Measurements from ENCODE around the gene A1BG. TPM values are rescaled to one million over a fixed set of nuclear protein-coding genes. Genes with fewer than 3 reads are reported as not detected.
A peak's percentile ranks its signal among the peaks of the same experiment; 100 is the strongest.

The A1BG gene
- polyA plus RNA-seq, 6 donors from 2014 or later: 30.6 to 68.3 (median 50.9) TPM

DNA sequence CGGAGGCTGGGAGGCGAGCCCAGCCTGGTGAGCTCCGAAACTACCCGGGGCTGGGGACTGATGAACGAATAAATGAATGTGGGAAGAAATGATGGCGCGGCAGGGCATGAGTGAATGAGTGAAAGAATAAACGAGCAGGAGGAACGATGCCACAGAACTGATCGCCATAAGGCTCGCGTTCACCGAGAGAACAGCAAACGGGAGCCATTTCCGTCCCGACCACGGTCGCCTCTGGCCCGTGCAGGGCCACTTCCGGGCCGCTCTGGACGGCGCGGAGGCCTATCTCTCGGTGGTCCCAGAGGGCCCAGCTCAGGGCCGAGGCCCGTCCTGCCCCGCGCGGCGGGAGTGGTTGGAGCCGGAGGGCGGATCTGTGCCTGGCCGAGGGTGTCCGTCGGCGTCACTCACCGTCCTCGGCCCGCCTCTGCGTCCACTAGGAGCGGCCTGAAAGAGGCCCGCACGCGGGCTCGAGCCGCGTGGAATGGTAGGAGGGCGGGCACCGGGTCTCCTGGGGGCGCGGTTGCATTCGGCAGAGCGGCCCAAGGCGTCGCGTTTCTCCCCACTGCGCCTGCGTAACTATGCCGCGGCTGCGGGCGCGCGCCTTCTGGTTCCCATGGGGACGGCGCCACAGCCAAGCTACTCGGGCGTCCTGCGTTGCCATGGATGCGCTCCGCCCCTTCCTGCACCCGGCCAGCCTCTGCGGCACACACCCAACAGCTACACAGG lies 9.1 kb upstream of the A1BG start, which contains the start of gene ZNF497:
ZNF497 (minus strand) TSS at position 480 of the 723 bp plus-strand sequence. CDS start 5,116 bp downstream, outside the sequence.
- no peaks in the 10 kb centered on the region for H3K9me3 Mint-ChIP-seq
- H3K27me3 Mint-ChIP-seq: peaks cover 0 to 4% (median 0%) of the 10 kb centered on the region in 3 donors
- DNase-seq: peak; percentile 97
- H3K4me3 Mint-ChIP-seq: peak within 1 kb of the TSS; percentile 91 to 97 (median 95)
- H3K4me1 Mint-ChIP-seq: peaks cover 15 to 35% (median 18%) of the 10 kb centered on the region in 3 donors
- H3K27ac Mint-ChIP-seq: peak within 1 kb of the TSS; percentile 91 to 98 (median 96)
- no peaks in the 10 kb centered on the region for H3K36me3 Mint-ChIP-seq
- peak; percentile 82 for ATAC-seq (ENCODE audit: low read depth in 2 of 2)

DNA sequence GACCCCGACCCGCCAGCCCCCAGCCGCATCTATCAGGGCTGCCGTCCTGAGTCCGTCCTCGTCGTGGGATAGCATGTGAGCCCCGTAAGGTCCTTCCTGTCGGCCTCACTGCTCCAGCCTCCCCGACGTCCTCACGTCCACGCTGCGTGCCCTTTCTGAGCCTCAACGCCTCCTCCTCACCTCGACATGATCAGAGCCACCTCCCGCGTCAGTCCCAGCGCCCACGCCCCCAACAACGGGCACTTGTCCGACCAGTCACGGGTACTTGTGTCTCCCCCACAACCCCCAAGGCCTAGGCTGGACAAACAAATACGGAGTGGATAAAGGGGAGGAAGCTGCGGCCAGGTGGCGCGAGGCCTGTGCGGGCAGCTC lies 8.6 kb upstream of the A1BG start:
- Mint-ChIP-seq H3K4me3 (peak overlapping the region; percentile 91 to 97 (median 95)), H3K36me3 (no peaks in the 10 kb centered on the region), H3K27me3 (peaks cover 0 to 4% (median 0%) of the 10 kb centered on the region in 3 donors), H3K27ac (peak overlapping the region; percentile 90 to 98 (median 96)), H3K4me1 (peaks cover 15 to 37% (median 18%) of the 10 kb centered on the region in 3 donors), H3K9me3 (no peaks in the 10 kb centered on the region)
- no peak for ATAC-seq (ENCODE audit: low read depth in 2 of 2)
- no peak for DNase-seq

DNA sequence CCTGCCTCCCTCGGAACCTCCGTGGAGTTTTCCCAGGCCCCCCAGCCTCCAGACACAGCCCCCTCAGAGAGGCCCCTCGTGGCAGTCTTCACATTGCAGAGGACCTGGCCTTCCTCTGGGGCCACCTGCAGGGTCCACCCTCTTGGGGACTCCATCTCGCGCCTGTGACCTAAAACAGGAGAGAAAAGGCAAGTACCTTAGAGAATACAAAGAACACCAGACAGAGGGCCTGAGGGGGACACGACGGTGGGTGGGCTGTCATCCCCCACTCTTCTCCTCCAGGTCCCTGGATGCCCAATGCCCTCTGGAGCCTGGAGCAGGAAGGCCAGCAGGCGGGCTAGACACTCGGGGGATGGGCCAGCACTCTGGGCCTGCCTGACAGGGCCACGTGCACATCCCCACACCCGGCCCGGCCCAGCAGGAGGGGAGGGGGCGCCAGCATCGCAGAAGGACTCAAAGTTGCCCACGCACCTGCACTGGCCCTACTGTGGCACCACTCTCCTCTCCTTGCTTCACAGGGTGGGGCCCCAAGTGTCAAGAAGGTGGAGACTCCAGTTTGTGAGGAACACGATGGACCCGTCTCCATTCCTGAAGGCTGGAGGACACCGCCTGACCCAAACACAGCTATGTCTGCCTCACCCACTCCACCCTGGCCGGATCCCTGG lies 4.3 kb upstream of the A1BG start:
- H3K36me3 Mint-ChIP-seq: no peaks in the 10 kb centered on the region
- H3K9me3 Mint-ChIP-seq: no peaks in the 10 kb centered on the region
- peaks cover 7 to 18% (median 14%) of the 10 kb centered on the region in 3 donors for H3K4me1 Mint-ChIP-seq
- DNase-seq (no peak), ATAC-seq (ENCODE audit: low read depth in 2 of 2) (no peak)
- peaks cover 0 to 4% (median 0%) of the 10 kb centered on the region in 3 donors for H3K27me3 Mint-ChIP-seq
- peak overlapping the region in 7 of 8 donors; percentile 16 to 51 (median 32) for H3K4me3 Mint-ChIP-seq
- no peak overlapping the region for H3K27ac Mint-ChIP-seq

DNA sequence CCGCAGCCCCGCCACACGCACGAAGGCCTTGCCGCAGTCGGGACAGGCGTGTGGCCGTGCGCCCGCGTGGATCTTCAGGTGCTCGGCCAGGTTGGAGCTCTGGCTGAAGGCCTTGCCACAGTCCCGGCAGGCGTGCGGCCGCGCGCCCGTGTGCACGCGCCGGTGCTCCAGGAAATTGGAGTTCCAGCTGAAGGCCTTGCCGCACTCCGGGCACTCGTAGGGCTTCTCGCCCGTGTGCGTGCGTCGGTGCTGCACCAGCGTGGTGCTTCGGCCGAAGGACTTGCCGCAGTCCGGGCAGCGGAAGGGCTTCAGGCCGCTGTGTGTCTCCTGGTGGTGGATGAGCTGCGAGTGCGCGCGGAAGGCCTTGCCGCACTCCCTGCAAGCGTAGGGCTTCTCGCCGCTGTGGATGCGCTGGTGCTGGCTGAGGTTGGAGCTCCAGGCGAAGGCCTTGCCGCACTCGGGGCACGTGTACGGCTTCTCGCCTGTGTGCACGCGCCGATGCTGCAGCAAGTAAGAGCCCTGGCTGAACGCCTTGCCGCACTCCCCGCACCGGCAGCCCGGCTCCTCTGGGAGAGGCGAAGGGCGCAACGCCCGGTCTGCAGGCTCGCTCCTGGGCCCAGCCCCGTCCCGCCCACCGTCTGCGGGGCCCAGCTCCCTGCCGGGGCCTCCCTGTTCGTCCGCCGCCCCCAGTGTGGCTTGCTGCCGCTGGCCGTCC lies 3.6 kb upstream of the A1BG start:
- Mint-ChIP-seq H3K27me3 (peaks cover 0 to 4% (median 0%) of the 10 kb centered on the region in 3 donors), H3K9me3 (no peaks in the 10 kb centered on the region), H3K4me1 (peaks cover 9 to 21% (median 18%) of the 10 kb centered on the region in 3 donors), H3K4me3 (peak overlapping the region; percentile 27 to 78 (median 62)), H3K36me3 (no peaks in the 10 kb centered on the region), H3K27ac (no peak overlapping the region)
- DNase-seq: no peak
- ATAC-seq (ENCODE audit: low read depth in 2 of 2): peak in 1 of 2 donors; percentile 2

DNA sequence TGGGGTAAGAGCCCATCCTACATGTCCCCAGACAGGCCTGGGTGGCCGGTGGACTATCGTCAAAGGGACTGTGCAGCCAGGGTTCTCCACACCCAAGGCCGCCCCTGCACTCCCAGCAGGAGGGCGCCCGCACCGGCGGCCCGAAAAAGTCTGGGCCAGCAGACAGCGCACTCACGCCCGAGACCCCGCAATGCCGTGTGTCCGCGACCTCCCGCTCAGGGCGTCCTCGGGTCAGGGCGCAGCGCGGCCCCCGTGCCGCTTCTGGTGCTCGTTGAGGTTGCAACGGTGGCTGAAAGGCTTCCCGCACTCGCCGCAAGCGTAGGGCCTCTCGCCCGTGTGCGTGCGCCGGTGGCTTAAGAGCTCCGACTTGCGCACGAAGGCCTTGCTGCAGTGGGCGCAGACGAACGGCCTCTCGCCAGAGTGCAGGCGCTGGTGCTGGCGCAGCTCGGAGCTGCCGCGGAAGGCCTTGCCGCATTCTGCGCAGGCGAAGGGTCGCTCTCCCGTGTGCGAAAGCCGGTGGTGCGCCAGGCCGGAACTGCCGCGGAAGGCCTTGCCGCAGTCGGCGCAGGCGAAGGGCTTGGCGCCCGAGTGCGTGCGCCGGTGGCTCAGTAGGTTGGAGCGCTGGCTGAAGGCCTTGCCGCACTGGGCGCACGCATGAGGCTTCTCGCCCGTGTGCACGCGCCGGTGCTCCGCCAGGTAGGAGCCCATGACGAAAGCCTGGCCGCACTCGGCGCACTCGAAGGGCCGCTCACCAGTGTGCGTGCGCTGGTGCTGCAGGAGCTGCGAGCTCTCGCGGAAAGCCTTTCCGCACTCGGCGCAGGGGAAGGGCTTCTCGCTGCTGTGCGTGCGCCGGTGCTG lies 2.8 kb upstream of the A1BG start:
- ATAC-seq (ENCODE audit: low read depth in 2 of 2) (peak; percentile 71 to 73), DNase-seq (no peak)
- no peak overlapping the region for H3K27ac Mint-ChIP-seq
- no peaks in the 10 kb centered on the region for H3K9me3 Mint-ChIP-seq
- H3K4me3 Mint-ChIP-seq: peak overlapping the region; percentile 21 to 78 (median 62)
- peaks cover 0 to 4% (median 0%) of the 10 kb centered on the region in 3 donors for H3K27me3 Mint-ChIP-seq
- no peaks in the 10 kb centered on the region for H3K36me3 Mint-ChIP-seq
- peaks cover 6 to 21% (median 15%) of the 10 kb centered on the region in 3 donors for H3K4me1 Mint-ChIP-seq

DNA sequence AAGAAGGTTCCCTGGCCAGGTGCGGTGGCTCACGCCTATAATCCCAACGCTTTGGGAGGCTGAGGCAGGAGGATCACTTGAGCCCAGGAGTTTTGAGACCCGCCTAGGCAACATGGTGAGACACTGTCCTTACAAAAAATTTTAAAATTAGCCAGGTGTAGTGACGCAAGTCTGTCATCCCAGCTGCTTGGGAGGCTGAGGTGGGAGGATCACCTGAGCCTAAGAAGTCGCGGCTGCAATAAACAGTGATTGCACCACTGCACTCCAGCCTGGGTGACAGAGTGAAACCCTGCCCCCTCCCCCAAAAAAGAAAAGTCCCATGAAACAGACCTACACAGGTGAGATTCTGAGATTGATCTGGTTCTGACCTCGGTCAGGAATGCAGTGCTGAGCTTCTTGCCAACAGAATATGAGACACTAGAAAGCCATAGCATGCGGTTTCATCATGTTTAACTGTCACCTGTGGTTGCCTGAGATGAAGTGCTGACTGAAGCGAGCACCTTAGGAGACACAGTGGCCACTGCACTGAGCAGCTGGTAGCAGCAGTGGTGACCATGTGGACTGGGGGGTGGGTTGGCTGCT lies 2.0 kb upstream of the A1BG start:
- H3K9me3 Mint-ChIP-seq: no peaks in the 10 kb centered on the region
- H3K36me3 Mint-ChIP-seq: no peaks in the 10 kb centered on the region
- H3K4me1 Mint-ChIP-seq: peaks cover 6 to 27% (median 13%) of the 10 kb centered on the region in 3 donors
- H3K4me3 Mint-ChIP-seq: peak overlapping the region; percentile 34 to 87 (median 52)
- DNase-seq (no peak), ATAC-seq (ENCODE audit: low read depth in 2 of 2) (no peak)
- H3K27me3 Mint-ChIP-seq: peaks cover 0 to 4% (median 0%) of the 10 kb centered on the region in 3 donors
- H3K27ac Mint-ChIP-seq: peak overlapping the region in 1 of 6 donors; percentile 39

DNA sequence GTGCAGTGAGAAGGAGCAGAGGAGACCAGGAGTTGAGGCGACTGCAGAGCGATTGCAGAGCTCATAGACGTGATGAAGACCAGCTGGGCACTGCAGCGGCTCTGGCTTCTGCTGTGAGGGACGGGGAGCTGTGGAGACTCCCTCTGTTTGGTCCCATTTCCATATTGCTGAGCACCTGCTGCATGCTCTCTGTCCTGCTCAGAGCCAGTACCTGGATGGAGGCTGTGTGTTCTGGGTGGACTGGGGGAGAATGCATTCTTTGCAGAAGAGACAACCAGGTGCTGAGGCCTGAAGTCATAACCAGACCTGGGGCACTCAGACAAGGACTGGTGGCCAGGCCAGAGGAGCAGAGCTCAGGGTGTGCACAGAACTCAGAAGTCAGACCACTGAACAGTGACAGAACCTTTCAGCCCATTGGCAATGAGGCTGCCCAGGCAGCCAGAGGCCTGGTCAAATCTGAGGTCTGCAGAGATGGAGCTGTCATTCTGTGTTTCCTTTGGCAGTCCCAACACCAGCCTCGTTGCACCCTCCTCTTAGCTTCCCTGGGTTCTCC lies 1.3 kb upstream of the A1BG start:
- no peak for ATAC-seq (ENCODE audit: low read depth in 2 of 2)
- no peaks in the 10 kb centered on the region for H3K9me3 Mint-ChIP-seq
- peaks cover 0 to 4% (median 0%) of the 10 kb centered on the region in 3 donors for H3K27me3 Mint-ChIP-seq
- no peak overlapping the region for H3K27ac Mint-ChIP-seq
- peak overlapping the region in 1 of 8 donors; percentile 37 for H3K4me3 Mint-ChIP-seq
- peaks cover 9 to 32% (median 16%) of the 10 kb centered on the region in 3 donors for H3K4me1 Mint-ChIP-seq
- H3K36me3 Mint-ChIP-seq: peaks cover 0 to 5% of the 10 kb centered on the region in 2 donors
- DNase-seq: no peak

DNA sequence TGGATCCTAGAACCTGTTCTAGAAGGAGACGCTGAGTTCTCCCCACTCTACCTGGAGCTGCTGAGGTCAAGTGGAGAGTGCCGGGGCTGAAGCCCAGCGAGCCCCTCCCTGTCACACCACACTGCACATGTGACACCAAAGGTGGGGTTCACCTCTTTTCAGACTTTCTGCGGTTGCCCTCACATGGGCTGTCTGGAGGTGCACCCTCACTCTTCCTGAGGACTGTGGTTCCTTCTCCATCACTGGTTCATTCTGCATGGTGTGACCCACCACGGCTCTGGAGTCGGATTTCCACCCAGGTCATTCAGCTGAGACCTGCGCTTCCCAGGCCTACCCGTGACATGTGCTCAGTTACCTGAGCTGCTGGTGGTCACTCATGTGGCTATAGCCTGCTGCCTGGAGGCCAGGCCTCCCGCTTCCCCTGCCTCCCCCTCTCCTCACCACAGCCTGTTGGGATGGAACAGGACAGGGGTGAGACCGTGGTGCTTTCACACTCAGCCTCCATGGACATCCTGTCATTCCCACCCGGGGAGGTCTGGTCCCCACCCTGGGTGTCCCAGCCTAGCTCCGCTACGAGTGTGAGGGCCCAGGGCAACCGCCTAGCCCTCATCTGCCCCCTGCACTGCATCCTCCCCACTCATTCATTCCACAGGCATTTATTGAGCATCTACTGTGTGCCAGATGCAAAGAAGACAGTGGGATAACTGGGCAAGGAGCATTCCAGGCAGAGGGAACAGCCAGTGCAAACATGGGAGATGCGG lies 605 bp upstream of the A1BG start:
- Mint-ChIP-seq H3K27me3 (peaks cover 0 to 4% (median 0%) of the 10 kb centered on the region in 3 donors), H3K27ac (no peak overlapping the region), H3K4me3 (peak overlapping the region in 1 of 8 donors; percentile 38), H3K36me3 (peaks cover 0 to 8% of the 10 kb centered on the region in 2 donors), H3K9me3 (no peaks in the 10 kb centered on the region), H3K4me1 (peaks cover 12 to 36% (median 19%) of the 10 kb centered on the region in 3 donors)
- DNase-seq: no peak
- ATAC-seq (ENCODE audit: low read depth in 2 of 2): no peak

DNA sequence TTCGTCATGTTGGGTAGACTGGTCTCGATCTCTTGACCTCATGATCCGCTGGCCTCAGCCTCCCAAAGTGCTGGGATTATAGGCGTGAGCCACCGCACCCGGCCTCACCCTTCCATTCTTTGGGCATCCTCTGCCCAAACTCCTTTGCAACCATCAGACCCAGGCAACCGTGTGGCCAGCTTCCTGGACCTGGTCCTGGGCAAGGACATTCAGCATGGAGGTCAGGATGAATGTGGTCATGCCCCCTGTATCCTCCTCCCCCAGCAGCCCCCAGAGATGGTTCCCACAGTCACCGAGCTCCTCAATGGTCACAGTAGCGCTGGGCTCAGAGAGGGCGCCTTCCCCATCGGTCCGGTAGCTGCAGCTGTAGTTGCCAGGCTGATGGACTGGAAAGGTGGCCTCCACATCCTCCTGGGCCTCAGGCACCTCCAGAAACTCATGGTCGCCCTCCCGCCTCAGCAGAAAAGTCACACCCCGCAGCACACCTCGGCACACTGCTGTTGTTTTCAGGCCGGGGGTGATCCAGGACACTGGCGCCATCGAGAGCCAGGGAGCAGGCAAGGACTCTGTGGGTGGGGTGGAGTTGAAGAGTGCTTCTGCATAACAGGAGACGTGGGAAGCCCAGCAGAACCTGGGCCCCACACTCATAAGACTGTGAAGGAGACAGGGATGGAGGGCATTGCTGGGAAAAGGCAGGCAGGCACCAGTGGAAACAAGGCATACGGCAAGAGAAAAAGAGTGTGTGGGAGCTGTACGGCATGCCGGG lies 1.1 kb downstream of the A1BG start:
- DNase-seq (no peak), ATAC-seq (ENCODE audit: low read depth in 2 of 2) (no peak)
- peak overlapping the region in 2 of 8 donors; percentile 62 to 71 for H3K4me3 Mint-ChIP-seq
- peaks cover 0 to 8% of the 10 kb centered on the region in 2 donors for H3K36me3 Mint-ChIP-seq
- H3K9me3 Mint-ChIP-seq: no peaks in the 10 kb centered on the region
- H3K4me1 Mint-ChIP-seq: peaks cover 12 to 36% (median 28%) of the 10 kb centered on the region in 3 donors
- H3K27me3 Mint-ChIP-seq: no peaks in the 10 kb centered on the region
- peak overlapping the region in 1 of 6 donors; percentile 44 for H3K27ac Mint-ChIP-seq

DNA sequence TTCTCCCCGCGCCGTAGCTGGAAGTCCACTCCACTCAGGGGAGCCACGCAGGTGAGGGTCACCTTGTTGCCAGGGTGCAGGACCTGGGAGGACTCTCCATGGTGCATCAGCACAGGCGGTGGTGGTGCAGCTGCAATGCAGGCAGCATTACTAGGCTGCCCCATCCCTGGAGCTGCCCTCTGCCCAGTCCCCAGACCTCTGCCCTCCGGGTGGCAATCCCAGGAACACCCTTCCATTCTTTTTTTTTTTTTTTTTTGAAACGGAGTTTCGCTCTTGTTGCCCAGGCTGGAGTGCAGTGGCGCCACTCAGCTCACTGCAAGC lies 1.8 kb downstream of the A1BG start:
- peak overlapping the region in 1 of 6 donors; percentile 87 for H3K27ac Mint-ChIP-seq
- peak overlapping the region in 2 of 8 donors; percentile 27 to 70 for H3K4me3 Mint-ChIP-seq

More for the DNA sequence above, 1.8 kb downstream of the A1BG start:
- H3K36me3 Mint-ChIP-seq: peaks cover 0 to 8% of the 10 kb centered on the region in 2 donors
- DNase-seq (no peak), ATAC-seq (ENCODE audit: low read depth in 2 of 2) (no peak)
- peaks cover 15 to 32% (median 32%) of the 10 kb centered on the region in 3 donors for H3K4me1 Mint-ChIP-seq
- no peaks in the 10 kb centered on the region for H3K27me3 Mint-ChIP-seq
- H3K9me3 Mint-ChIP-seq: no peaks in the 10 kb centered on the region

All from naive B cell (primary cell).